LNCaP clone FGC (cell line): ENCODE data around the gene IQCF2.

Source experiments
- DNase-seq: peaks from one replicate; pipeline ENCODE4 v3.0.0-alpha.2; 2011; ENCODE audit warnings: low read depth
- H3K4me3 ChIP-seq: 2 replicates; pipeline ENCODE4 v1.5.1; 2011; ENCODE audit warnings: mild to moderate bottlenecking, low read depth, low read length, control low read depth
- CTCF ChIP-seq: IDR thresholded peaks from 2 replicates; pipeline ENCODE4 v1.5.1; 2012; ENCODE audit warnings: mild to moderate bottlenecking; ENCODE audit not compliant: control insufficient read depth, insufficient read depth; ENCODE audit errors: extremely low read depth

IQCF2 gene

GRCh38 chr3:51860703-51861665 lies at the start of gene IQCF2:
TSS of gene IQCF2 (plus strand) at chr3:51861615. CDS start at chr3:51861667, 52 bp downstream.
- no peak for TF ChIP-seq CTCF
- no peak for DNase-seq
- no peak within 1 kb of the TSS for H3K4me3 ChIP-seq

GRCh38 chr3:51813539-51813938 lies 47.9 kb upstream of the IQCF2 start:
- no peak overlapping the region for H3K4me3 ChIP-seq
- DNase-seq, result no peak
- no peak for TF ChIP-seq CTCF

GRCh38 chr3:51814034-51814433 lies 47.4 kb upstream of the IQCF2 start:
- no peak for TF ChIP-seq CTCF
- no peak overlapping the region for H3K4me3 ChIP-seq
- no peak for DNase-seq

GRCh38 chr3:51815614-51816013 lies 45.8 kb upstream of the IQCF2 start:
- H3K4me3 ChIP-seq, result no peak overlapping the region
- TF ChIP-seq CTCF, result no peak
- no peak for DNase-seq

- H3K4me3 ChIP-seq, result no peak overlapping the region
- DNase-seq, result no peak
- no peak for TF ChIP-seq CTCF
These were observed 44.7 kb upstream of the IQCF2 start for GRCh38 chr3:51816723-51817122.

- no peak overlapping the region for H3K4me3 ChIP-seq
- DNase-seq, result no peak
- TF ChIP-seq CTCF, result no peak
These were observed 44.0 kb upstream of the IQCF2 start for GRCh38 chr3:51817375-51817774.

- H3K4me3 ChIP-seq, result no peak overlapping the region
- TF ChIP-seq CTCF, result no peak
- no peak for DNase-seq
These were observed 42.3 kb upstream of the IQCF2 start for GRCh38 chr3:51819151-51819550.
